Loucy (cell line): Measurements from ENCODE around the gene GAS7.

Experiments used
- EZH2phosphoT487 ChIP-seq: fragments of 200-600 bp; IDR thresholded peaks from 2 replicates; pipeline ENCODE4 v1.6.1; 2018; ENCODE audit warnings: antibody characterized with exemption, mild to moderate bottlenecking, moderate library complexity, borderline replicate concordance
- TF ChIP-seq, protein P1 (sequence below): fragments of 200-600 bp; sonication (generic); conservative IDR thresholded peaks from 2 replicates; pipeline ENCODE4 v1.5.1; 2014; ENCODE audit warnings: mild to moderate bottlenecking, antibody characterized with exemption, low read length

DNA sequence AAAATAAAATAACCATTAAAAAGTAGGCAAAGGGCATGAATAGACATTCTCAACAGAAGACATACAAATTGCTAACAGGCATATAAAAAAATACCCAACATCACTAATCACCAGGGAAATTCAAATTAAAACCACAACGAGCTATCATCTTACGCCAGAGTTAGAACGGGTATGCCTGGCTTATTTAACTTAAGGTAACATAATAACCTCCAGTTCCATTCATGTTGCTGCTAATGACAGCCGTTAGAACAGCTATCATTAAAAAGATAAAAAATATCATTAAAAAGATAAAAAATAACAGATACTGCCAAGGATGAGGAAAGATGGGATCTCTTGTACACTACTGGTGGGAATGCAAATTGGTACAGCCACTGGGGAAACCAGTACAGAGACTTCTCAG is 89.3 kb downstream of the GAS7 start:
- TF ChIP-seq, protein P1, sequence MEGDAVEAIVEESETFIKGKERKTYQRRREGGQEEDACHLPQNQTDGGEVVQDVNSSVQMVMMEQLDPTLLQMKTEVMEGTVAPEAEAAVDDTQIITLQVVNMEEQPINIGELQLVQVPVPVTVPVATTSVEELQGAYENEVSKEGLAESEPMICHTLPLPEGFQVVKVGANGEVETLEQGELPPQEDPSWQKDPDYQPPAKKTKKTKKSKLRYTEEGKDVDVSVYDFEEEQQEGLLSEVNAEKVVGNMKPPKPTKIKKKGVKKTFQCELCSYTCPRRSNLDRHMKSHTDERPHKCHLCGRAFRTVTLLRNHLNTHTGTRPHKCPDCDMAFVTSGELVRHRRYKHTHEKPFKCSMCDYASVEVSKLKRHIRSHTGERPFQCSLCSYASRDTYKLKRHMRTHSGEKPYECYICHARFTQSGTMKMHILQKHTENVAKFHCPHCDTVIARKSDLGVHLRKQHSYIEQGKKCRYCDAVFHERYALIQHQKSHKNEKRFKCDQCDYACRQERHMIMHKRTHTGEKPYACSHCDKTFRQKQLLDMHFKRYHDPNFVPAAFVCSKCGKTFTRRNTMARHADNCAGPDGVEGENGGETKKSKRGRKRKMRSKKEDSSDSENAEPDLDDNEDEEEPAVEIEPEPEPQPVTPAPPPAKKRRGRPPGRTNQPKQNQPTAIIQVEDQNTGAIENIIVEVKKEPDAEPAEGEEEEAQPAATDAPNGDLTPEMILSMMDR = no peak
- no peak for TF ChIP-seq EZH2phosphoT487
